Osteocyte (in vitro differentiated cells): ENCODE results near the gene CCDC124. TPM values are rescaled to one million over a fixed set of nuclear protein-coding genes. Genes with fewer than 3 reads are reported as not detected.

Experiments used
- DNase-seq: peaks from one replicate; pipeline ENCODE4 v3.0.0; 2021; ENCODE audit warnings: mixed read lengths; ENCODE audit not compliant: unreplicated experiment; ENCODE audit errors: extremely low spot score
- H3K27ac Mint-ChIP-seq: one replicate; pipeline ENCODE4 v1.8.0; 2021; ENCODE audit warnings: mild to moderate bottlenecking, mixed read lengths; ENCODE audit not compliant: unreplicated experiment
- H3K27me3 Mint-ChIP-seq: one replicate; pipeline ENCODE4 v1.8.0; 2021; ENCODE audit warnings: mixed read lengths; ENCODE audit not compliant: unreplicated experiment
- H3K36me3 Mint-ChIP-seq: one replicate; pipeline ENCODE4 v1.8.0; 2021; ENCODE audit warnings: mixed read lengths; ENCODE audit not compliant: unreplicated experiment
- H3K4me1 Mint-ChIP-seq: one replicate; pipeline ENCODE4 v1.8.0; 2021; ENCODE audit warnings: mixed read lengths; ENCODE audit not compliant: unreplicated experiment
- H3K4me3 Mint-ChIP-seq: one replicate; pipeline ENCODE4 v1.8.0; 2021; ENCODE audit warnings: mild to moderate bottlenecking, moderate library complexity, mixed read lengths; ENCODE audit not compliant: unreplicated experiment
- H3K9me3 Mint-ChIP-seq: one replicate; pipeline ENCODE4 v1.8.0; 2021; ENCODE audit warnings: mixed read lengths; ENCODE audit not compliant: unreplicated experiment
- total RNA-seq: library from RNA; stranded (reverse); gene quantifications from 2 replicates; pipeline ENCODE4 v1.2.1, GENCODE V29; 2021
- TF ChIP-seq, protein P1 (sequence below): fragments of 200-600 bp; sonication (generic); IDR thresholded peaks from 2 replicates; pipeline ENCODE4 v1.5.0; 2021; ENCODE audit warnings: antibody characterized with exemption, mild to moderate bottlenecking, moderate library complexity

The CCDC124 gene
- total RNA-seq, 1 donor from 2014 or later = 81.9 TPM

GRCh38 chr19:17889609-17890214, 43.1 kb upstream of the CCDC124 start:
- H3K9me3 Mint-ChIP-seq = no peaks in the 10 kb centered on the region
- TF ChIP-seq, protein P1, sequence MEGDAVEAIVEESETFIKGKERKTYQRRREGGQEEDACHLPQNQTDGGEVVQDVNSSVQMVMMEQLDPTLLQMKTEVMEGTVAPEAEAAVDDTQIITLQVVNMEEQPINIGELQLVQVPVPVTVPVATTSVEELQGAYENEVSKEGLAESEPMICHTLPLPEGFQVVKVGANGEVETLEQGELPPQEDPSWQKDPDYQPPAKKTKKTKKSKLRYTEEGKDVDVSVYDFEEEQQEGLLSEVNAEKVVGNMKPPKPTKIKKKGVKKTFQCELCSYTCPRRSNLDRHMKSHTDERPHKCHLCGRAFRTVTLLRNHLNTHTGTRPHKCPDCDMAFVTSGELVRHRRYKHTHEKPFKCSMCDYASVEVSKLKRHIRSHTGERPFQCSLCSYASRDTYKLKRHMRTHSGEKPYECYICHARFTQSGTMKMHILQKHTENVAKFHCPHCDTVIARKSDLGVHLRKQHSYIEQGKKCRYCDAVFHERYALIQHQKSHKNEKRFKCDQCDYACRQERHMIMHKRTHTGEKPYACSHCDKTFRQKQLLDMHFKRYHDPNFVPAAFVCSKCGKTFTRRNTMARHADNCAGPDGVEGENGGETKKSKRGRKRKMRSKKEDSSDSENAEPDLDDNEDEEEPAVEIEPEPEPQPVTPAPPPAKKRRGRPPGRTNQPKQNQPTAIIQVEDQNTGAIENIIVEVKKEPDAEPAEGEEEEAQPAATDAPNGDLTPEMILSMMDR = no peak
- H3K27ac Mint-ChIP-seq = no peak overlapping the region
- DNase-seq = no peak
- H3K27me3 Mint-ChIP-seq = peaks cover 14% of the 10 kb centered on the region
- no peak overlapping the region for H3K4me3 Mint-ChIP-seq
- no peaks in the 10 kb centered on the region for H3K36me3 Mint-ChIP-seq
- no peaks in the 10 kb centered on the region for H3K4me1 Mint-ChIP-seq

DNA sequence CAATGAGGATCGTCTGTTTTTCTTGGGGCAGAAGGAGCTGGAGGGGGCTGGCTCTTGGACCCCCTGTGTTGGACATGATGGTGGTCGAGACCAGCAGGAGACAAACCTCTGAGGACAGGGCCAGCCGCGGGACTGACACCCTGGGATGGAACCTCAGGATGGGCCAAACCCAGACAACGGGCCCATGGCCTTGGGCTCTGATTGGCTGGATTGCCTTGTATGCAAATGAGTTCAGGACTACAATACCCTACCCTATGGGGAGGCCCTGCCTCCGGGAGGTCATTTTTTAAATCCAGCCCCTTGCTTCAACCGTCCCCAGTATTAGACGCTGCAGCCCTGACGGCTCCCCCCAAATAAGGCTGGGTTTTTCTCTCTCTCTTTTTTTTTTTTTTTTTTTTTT, 39.0 kb upstream of the CCDC124 start:
- Mint-ChIP-seq H3K9me3 (no peaks in the 10 kb centered on the region), H3K27me3 (peaks cover 15% of the 10 kb centered on the region), H3K27ac (no peak overlapping the region), H3K4me1 (no peaks in the 10 kb centered on the region), H3K4me3 (no peak overlapping the region), H3K36me3 (no peaks in the 10 kb centered on the region)
- no peak for DNase-seq
- TF ChIP-seq, protein P1 = no peak

DNA sequence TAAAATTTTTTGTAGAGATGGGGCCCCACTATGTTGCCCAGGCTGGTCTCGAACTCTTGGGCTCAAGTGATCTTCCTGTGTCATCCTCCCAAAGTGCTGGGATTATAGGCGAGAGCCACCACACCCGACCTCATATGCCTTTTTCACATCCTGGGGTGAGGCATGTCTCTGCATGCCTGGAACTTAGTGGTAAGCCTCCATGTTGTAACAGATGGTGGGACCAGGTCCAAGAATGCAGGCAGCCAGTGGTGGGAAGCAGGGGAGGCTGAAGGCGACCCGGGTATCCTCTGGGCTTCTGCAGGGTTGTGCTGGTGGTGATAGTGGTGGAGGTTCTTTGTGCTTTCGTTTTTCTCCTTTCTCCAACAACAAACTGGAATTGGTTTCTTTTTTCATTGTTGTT, 30.1 kb upstream of the CCDC124 start:
- H3K9me3 Mint-ChIP-seq = no peaks in the 10 kb centered on the region
- H3K4me1 Mint-ChIP-seq = peaks cover 6% of the 10 kb centered on the region
- no peaks in the 10 kb centered on the region for H3K36me3 Mint-ChIP-seq
- no peak overlapping the region for H3K4me3 Mint-ChIP-seq
- H3K27ac Mint-ChIP-seq = no peak overlapping the region
- no peak for DNase-seq
- TF ChIP-seq, protein P1 = no peak
- peaks cover 35% of the 10 kb centered on the region for H3K27me3 Mint-ChIP-seq

DNA sequence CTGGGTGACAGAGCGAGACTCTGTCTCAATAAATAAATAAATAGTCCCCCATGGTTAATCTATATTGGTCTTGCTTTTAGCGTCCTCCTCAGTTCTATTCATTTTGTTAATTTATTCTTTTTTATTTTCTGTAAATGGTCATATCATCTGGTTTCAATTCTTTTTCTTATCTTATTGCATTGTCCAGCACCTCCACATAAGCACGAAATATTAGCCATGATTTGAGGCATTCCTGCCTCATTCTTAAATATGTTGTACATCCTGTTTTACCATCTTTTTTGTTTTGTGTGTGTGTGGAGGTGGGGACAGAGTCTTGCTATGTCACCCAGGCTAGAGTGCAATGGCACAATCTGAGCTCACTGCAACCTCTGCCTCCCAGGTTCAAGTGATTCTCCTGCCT, 24.6 kb upstream of the CCDC124 start:
- H3K27ac Mint-ChIP-seq = no peak overlapping the region
- peaks cover 7% of the 10 kb centered on the region for H3K9me3 Mint-ChIP-seq
- H3K4me3 Mint-ChIP-seq = no peak overlapping the region
- H3K36me3 Mint-ChIP-seq = peaks cover 2% of the 10 kb centered on the region
- TF ChIP-seq, protein P1 = no peak
- DNase-seq = no peak
- no peaks in the 10 kb centered on the region for H3K27me3 Mint-ChIP-seq
- H3K4me1 Mint-ChIP-seq = peaks cover 13% of the 10 kb centered on the region

DNA sequence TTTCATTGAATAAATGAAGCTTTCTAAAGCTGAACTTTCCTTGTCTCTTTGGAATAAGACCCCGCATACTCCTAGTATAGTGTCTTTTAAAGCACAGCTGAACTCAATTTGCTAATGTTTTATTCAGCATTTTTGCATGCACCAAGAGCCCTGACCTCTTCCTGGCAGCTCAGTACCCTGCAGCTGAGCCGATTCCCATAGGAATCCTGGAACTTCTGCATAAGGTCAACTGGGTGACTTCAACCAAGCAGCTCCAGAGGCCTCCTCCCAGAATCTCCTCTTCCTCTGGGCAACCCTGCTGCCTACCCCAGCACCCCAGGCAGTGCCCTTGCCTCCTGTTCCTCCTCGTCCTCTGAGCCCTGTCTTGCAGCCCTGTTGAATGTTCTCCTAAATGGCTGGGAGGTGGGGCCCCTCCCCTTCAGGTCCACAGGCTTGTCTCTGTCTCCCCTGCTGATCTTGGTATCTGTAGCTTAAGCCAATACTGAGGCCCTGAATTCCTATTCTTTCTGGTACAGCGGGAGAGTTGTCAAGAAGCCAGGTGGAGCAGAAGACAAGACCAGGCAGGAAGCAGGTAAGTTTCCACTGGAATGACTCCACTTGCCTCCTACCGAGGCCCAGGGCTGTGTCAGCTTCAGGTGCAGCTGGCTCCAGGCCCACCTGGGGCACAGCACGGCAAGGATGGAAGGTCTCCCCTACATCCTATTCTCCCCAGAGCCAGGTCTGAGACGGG, 23.6 kb upstream of the CCDC124 start:
- no peak overlapping the region for H3K4me3 Mint-ChIP-seq
- H3K4me1 Mint-ChIP-seq = peaks cover 13% of the 10 kb centered on the region
- no peak for DNase-seq
- TF ChIP-seq, protein P1 = no peak
- peaks cover 2% of the 10 kb centered on the region for H3K36me3 Mint-ChIP-seq
- peaks cover 7% of the 10 kb centered on the region for H3K9me3 Mint-ChIP-seq
- H3K27ac Mint-ChIP-seq = peak overlapping the region; percentile 50
- H3K27me3 Mint-ChIP-seq = no peaks in the 10 kb centered on the region
